Measurements from ENCODE around the gene TDP1.

TDP1 gene

GRCh38 chr14:89953602-89954001 is 2.1 kb upstream of the TDP1 start:
- no peak overlapping the region; the same call in 1 of the 2 replicates for H3K4me3 ChIP-seq (ENCODE audit: low read depth, low read length)
- ChIA-PET CTCF (interaction anchor here (1.0 to 14.1 kb wide), 7 partner anchors 8 to 928 kb away, joined by 3 to 164 read pairs (median 5); no protein-coding TSS in a partner anchor), POLR2A (no interaction called here)
- DNase-seq (ENCODE audit: low read depth, low spot score) = no peak
- no peak for TF ChIP-seq CTCF (IDR thresholded peaks at IDR 0.05; ENCODE audit: insufficient read depth, low read length, missing control alignments)

GRCh38 chr14:89954070-89955021 is 1.4 kb upstream of the TDP1 start, which contains the start of gene EFCAB11:
Gene EFCAB11 (minus strand): TSS chr14:89954730. CDS start chr14:89954660, 70 bp downstream.
- peak; percentile 80 for DNase-seq (ENCODE audit: low read depth, low spot score)
- POLR2A ChIA-PET = no interaction called here
- no peak for TF ChIP-seq CTCF (IDR thresholded peaks at IDR 0.05; ENCODE audit: insufficient read depth, low read length, missing control alignments)
- CTCF ChIA-PET = interaction anchor here (1.0 to 14.1 kb wide), 8 partner anchors 9 to 929 kb away, joined by 3 to 164 read pairs (median 5); no protein-coding TSS in a partner anchor
- H3K4me3 ChIP-seq (ENCODE audit: low read depth, low read length) = peak within 1 kb of the TSS; percentile 85

- TF ChIP-seq CTCF (IDR thresholded peaks at IDR 0.05; ENCODE audit: insufficient read depth, low read length, missing control alignments) = no peak
- POLR2A ChIA-PET = interaction anchor here (0.6 to 1.7 kb wide), 4 partner anchors 11 to 1307 kb away, joined by 3 to 4 read pairs (median 4); no protein-coding TSS in a partner anchor
Observed at GRCh38 chr14:89955022-89955744, 544 bp upstream of the TDP1 start.

GRCh38 chr14:89956661-89957009 is 908 bp downstream of the TDP1 start:
- TF ChIP-seq CTCF (IDR thresholded peaks at IDR 0.05; ENCODE audit: insufficient read depth, low read length, missing control alignments) = no peak
- peak overlapping the region; percentile 74 for H3K4me3 ChIP-seq (ENCODE audit: low read depth, low read length)
- CTCF ChIA-PET = interaction anchor here (0.9 to 14.1 kb wide), 4 partner anchors 9 to 930 kb away, joined by 3 to 164 read pairs (median 8); no protein-coding TSS in a partner anchor
- POLR2A ChIA-PET = interaction anchor here (1.1 to 1.7 kb wide), 2 partner anchors 34 to 929 kb away, joined by 4 read pairs; no protein-coding TSS in a partner anchor
- no peak for DNase-seq (ENCODE audit: low read depth, low spot score)

More at GRCh38 chr14:89955022-89955744, 544 bp upstream of the TDP1 start:
- no peak for DNase-seq (ENCODE audit: low read depth, low spot score)
- peak overlapping the region; percentile 74 for H3K4me3 ChIP-seq (ENCODE audit: low read depth, low read length)
- CTCF ChIA-PET = interaction anchor here (1.0 to 14.1 kb wide), 7 partner anchors 11 to 929 kb away, joined by 3 to 164 read pairs (median 5); no protein-coding TSS in a partner anchor

- H3K4me3 ChIP-seq (ENCODE audit: low read depth, low read length) = no peak overlapping the region
- CTCF ChIA-PET = interaction anchor here (0.7 to 14.1 kb wide), 6 partner anchors 8 to 931 kb away, joined by 3 to 164 read pairs (median 7); no protein-coding TSS in a partner anchor
- TF ChIP-seq CTCF (IDR thresholded peaks at IDR 0.05; ENCODE audit: insufficient read depth, low read length, missing control alignments) = no peak
- DNase-seq (ENCODE audit: low read depth, low spot score) = no peak
- POLR2A ChIA-PET = interaction anchor here (0.7 kb wide), 1 partner anchor 972 kb away, joined by 3 read pairs; no protein-coding TSS in a partner anchor
Observed at GRCh38 chr14:89957376-89957775, 1.6 kb downstream of the TDP1 start.

Measured in AG04449 (cell line).